ENCODE measurements around the gene GMEB2.
"Not testable (repeated sequence)": the region's sequence is repeated elsewhere in the genome, so short reads cannot be mapped to it uniquely, and the experiment has no call there.

The GMEB2 gene

GRCh38 chr20:63636752-63637628 lies 10.1 kb upstream of the GMEB2 start:
- DNase-seq = no peak

- no peak for DNase-seq
These were observed 8.7 kb upstream of the GMEB2 start for GRCh38 chr20:63635431-63636141.

- DNase-seq = no peak
These were observed 6.8 kb upstream of the GMEB2 start for GRCh38 chr20:63633732-63634131.

GRCh38 chr20:63631426-63631825 lies 4.5 kb upstream of the GMEB2 start:
- DNase-seq = not testable (repeated sequence)

GRCh38 chr20:63630956-63631355 lies 4.1 kb upstream of the GMEB2 start:
- not testable (repeated sequence) for DNase-seq

GRCh38 chr20:63628246-63628975 lies 1.5 kb upstream of the GMEB2 start:
- DNase-seq = peak; percentile 79 to 92

- no peak for DNase-seq
These were observed 897 bp upstream of the GMEB2 start for GRCh38 chr20:63627751-63628245.

GRCh38 chr20:63627129-63627750 lies 339 bp upstream of the GMEB2 start:
- peak; percentile 93 for DNase-seq

GRCh38 chr20:63625771-63626423 lies 1.0 kb downstream of the GMEB2 start:
- no peak for DNase-seq

- no peak for DNase-seq
These were observed 2.4 kb downstream of the GMEB2 start for GRCh38 chr20:63624486-63624885.

- no peak for DNase-seq
These were observed 4.2 kb downstream of the GMEB2 start for GRCh38 chr20:63622732-63623131.

GRCh38 chr20:63622096-63622495 lies 4.8 kb downstream of the GMEB2 start:
- no peak for DNase-seq

- DNase-seq = no peak
These were observed 5.9 kb downstream of the GMEB2 start for GRCh38 chr20:63620991-63621390.

GRCh38 chr20:63619505-63619904 lies 7.4 kb downstream of the GMEB2 start:
- no peak for DNase-seq

- DNase-seq = no peak
These were observed 7.8 kb downstream of the GMEB2 start for GRCh38 chr20:63619086-63619485.

GRCh38 chr20:63618291-63618980 lies 8.5 kb downstream of the GMEB2 start:
- DNase-seq = no peak

GRCh38 chr20:63617876-63618265 lies 9.0 kb downstream of the GMEB2 start:
- DNase-seq = no peak

GRCh38 chr20:63617092-63617875 lies 9.6 kb downstream of the GMEB2 start:
- no peak for DNase-seq

GRCh38 chr20:63613863-63614594 lies 12.9 kb downstream of the GMEB2 start:
- DNase-seq = not testable (repeated sequence)
